SKM-1 treated with dmso at 0.1 percent for 144 hours (cell line): Measurements from ENCODE around the gene CDR2L.

Experiments used
- DNase-seq: peaks from one replicate; lab custom pipeline; 2025; ENCODE audit not compliant: unreplicated experiment; lab: John Stamatoyannopoulos, UW

The CDR2L gene

GRCh38 chr17:74987418-74987908 is at the start of gene CDR2L:
CDR2L (plus strand) TSS chr17:74987632; CDS start chr17:74988044, 412 bp downstream.
- peak; percentile 93 for DNase-seq

GRCh38 chr17:74938194-74938950 is 49.1 kb upstream of the CDR2L start:
- no peak for DNase-seq

- no peak for DNase-seq
Measured at GRCh38 chr17:74939534-74939933, 47.9 kb upstream of the CDR2L start.

DNA sequence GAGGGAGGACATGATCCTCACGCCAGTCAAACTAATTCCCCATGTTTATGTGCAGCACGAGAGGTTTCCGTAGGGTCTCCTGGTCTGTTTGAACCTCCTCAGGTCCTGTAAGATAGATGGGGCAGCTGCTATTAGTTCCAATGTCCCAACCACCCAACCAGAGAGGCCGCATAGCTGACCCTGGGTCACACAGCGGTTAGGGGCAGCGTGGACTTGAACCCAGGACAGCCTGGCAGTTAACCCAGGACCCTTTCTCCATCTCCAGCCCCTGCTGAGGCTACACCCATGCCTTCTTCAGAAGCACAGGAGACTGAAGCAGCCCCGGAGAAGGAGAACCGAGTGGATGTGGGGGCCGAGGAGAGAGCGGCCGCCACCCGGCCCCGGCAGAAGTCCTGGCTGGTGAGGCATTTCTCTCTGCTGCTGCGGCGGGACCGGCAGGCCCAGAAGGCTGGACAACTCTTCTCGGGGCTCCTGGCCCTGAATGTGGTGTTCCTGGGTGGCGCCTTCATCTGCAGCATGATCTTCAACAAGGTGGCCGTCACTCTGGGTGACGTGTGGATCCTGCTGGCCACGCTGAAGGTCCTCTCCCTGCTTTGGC is 46.2 kb upstream of the CDR2L start:
- DNase-seq, result no peak

DNA sequence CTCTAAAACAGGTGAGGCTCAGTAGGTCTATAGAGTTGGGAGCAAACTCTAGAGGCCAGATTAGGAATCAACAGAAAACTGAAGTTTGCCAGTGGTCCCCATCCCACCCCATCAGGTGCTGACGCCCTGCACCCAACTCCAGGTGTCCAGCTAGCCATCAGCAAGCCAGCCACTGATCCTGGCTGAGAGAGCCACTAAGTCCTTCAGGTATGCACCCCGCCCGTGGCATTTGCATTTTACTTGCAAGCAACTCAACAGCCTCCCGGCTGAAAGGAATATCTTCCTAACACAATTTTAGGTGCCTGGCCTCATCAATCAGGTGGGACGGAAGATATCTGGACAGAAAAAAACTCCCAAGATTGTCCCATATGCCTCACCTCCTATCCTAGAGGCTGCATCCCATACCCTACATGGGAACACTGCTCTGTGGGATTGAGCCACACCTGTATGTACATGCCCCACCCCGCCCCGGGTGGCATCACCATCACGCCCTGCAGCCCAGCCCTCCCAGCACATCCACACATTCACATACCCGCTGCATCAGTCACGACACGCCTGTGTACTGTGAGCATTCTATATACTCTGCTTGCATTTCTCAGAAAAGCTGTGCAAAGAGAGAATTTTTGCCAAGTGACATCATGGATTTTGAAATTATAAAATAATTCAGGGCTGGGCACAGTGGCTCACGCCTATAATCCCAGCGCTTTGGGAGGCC is 43.5 kb upstream of the CDR2L start:
- no peak for DNase-seq

GRCh38 chr17:74945543-74945942 is 41.9 kb upstream of the CDR2L start:
- DNase-seq, result no peak

- no peak for DNase-seq
Measured at GRCh38 chr17:74946641-74947040, 40.8 kb upstream of the CDR2L start.

GRCh38 chr17:74947041-74947754 is 40.2 kb upstream of the CDR2L start:
- DNase-seq, result no peak

- no peak for DNase-seq
Measured at GRCh38 chr17:74949455-74950115, 37.8 kb upstream of the CDR2L start.

GRCh38 chr17:74950207-74950606 is 37.2 kb upstream of the CDR2L start:
- no peak for DNase-seq

DNA sequence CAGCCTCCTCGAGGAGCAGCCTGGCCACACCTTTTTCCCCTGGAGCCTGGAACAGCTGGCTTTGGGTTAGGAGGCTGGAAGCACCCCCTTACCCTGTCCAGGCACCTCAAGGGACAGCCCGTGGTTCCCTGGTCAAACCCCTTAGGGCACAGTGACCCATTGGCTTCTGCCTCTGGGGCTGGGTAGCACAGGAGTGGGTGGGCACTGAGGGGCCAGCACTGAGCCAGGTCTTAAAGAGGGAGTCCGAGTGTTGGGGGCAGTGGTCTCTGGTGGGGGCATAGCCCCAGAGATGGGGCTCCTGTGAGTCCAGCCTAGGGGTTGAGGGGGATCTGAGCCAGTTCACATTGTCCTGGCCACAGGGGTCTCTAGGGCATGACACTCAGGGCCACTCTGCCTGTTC is 36.4 kb upstream of the CDR2L start:
- DNase-seq, result no peak

GRCh38 chr17:74951680-74952421 is 35.6 kb upstream of the CDR2L start:
- no peak for DNase-seq

DNA sequence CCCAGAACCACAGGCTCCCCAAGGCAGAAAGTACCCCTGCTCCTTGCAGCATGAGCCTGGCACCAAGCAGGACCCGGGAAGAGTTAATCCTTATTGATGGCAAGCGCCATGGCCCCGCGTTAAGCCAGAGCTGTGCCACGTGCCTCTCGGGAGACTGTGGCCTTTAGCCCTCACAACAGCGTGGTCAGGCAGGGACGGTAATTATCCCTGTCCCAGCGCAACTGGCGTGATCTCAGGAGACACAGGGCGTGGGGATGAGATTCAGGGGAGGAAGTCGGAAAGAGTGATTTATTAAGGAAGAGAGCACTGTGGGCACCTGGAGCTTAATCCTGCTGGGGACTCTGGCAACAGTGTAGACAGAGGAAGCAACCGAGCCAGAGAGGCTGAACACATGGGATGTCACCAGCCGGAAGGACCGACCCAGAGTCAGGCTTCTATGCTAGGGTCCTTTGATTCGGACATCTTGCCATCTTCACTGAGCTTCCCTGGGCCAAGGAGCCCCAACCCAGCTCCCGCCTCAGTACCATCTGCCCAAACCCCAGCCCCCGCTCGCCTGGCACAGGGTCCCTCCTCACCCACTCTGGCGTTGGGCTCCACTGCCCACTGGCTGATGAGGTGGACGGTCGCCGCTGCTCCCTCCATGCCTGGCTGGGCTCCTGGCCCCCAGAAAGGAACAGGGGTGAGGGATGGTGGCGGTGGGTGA is 34.9 kb upstream of the CDR2L start:
- DNase-seq, result no peak

GRCh38 chr17:74953134-74953687 is 34.2 kb upstream of the CDR2L start:
- no peak for DNase-seq

- no peak for DNase-seq
Measured at GRCh38 chr17:74954115-74954514, 33.3 kb upstream of the CDR2L start.

GRCh38 chr17:74954665-74955421 is 32.6 kb upstream of the CDR2L start:
- DNase-seq, result no peak

GRCh38 chr17:74956093-74956492 is 31.3 kb upstream of the CDR2L start:
- no peak for DNase-seq

- peak; percentile 42 for DNase-seq
Measured at GRCh38 chr17:74957935-74958740, 29.3 kb upstream of the CDR2L start.
